BLaER1 treated with 17β-estradiol and CSF1 and Interleukin-3, amounts not matched to agents 10 nM and 100 nM (cell line): ENCODE results near the gene HTR3A.

Source experiments
- H3K27ac ChIP-seq, 11 experiments: shearing (Covaris generic); formaldehyde crosslinking; 2 replicates each; pipeline ENCODE4 v1.8.1; 2022
- H3K27me3 ChIP-seq, 11 experiments: shearing (Covaris generic); formaldehyde crosslinking; 2 replicates each; pipeline ENCODE4 v1.8.1; 2022
- H3K36me3 ChIP-seq, 11 experiments: shearing (Covaris generic); formaldehyde crosslinking; 2 replicates each; pipeline ENCODE4 v1.8.1; 2022
- H3K4me1 ChIP-seq, 10 experiments: shearing (Covaris generic); formaldehyde crosslinking; 2 replicates each; pipeline ENCODE4 v1.8.1; 2022
- H3K4me2 ChIP-seq, 11 experiments: shearing (Covaris generic); formaldehyde crosslinking; 2 replicates each; pipeline ENCODE4 v1.8.1; 2022
- H3K4me3 ChIP-seq, 10 experiments: shearing (Covaris generic); formaldehyde crosslinking; 2 replicates each; pipeline ENCODE4 v1.8.1; 2022
- H3K9ac ChIP-seq, 11 experiments: shearing (Covaris generic); formaldehyde crosslinking; 2 replicates each; pipeline ENCODE4 v1.8.1; 2022
- H3K9me3 ChIP-seq, 11 experiments: shearing (Covaris generic); formaldehyde crosslinking; replicated peaks in 1 of 11; 2 replicates each; pipeline ENCODE4 v1.8.1; 2022
- H4K20me1 ChIP-seq, 11 experiments: shearing (Covaris generic); formaldehyde crosslinking; 2 replicates each; pipeline ENCODE4 v1.8.1; 2022
- Cebpa-rat ChIP-seq, 11 experiments: shearing (Covaris generic); IDR thresholded peaks; 2 replicates each; pipeline ENCODE4 v1.8.1; 2022

HTR3A gene

DNA sequence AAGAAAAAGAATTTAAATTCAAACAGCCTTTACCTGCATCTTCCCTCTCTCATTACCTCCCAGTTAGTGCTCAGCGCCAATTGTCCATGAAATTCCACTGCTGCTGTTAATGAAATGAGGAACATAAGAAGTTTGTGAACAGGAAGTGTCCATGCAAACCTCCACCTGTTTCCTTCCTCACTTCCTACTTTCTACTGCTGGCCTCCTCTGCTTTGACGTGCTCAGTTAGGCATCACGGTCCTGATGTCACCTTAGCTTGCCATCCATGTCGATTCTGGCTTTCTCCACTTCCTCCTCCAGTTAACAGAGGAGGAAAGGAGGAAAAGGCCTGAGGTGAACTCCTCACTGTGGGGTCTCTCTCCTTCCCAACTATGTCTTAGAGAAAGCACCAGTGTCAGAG lies 26.9 kb upstream of the HTR3A start:
- no peak for TF ChIP-seq Cebpa-rat (IDR thresholded peaks at IDR 0.05)
- Histone ChIP-seq H4K20me1 (no peaks in the 10 kb centered on the region), H3K4me3 (no peak overlapping the region), H3K4me1 (peaks cover 7 to 12% (median 8%) of the 10 kb centered on the region in 10 experiments; a peak in 18 of 20 replicates), H3K27ac (no peak overlapping the region), H3K4me2 (peak overlapping the region in 10 of 11 experiments; percentile 12 to 47 (median 30); a peak in 12 of 22 replicates), H3K36me3 (no peaks in the 10 kb centered on the region), H3K9ac (no peak overlapping the region), H3K27me3 (no peaks in the 10 kb centered on the region), H3K9me3 (no peaks in the 10 kb centered on the region)

DNA sequence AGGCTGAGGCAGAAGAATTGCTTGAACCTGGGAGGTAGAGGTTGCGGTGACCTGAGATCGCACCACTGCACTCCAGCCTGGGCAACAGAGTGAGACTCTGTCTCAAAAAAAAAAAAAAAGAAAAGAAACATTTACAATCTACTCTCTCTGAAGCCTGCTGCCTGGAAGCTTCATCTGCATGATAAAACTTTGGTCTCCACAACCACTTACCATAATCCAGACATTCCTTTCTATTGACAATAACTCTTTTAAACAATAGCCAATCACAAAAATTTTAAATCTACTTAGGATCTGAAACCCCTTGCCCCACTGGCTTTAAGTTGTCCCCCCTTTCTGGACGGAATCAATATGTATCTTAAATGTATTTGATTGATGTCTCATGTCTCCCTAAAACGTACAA lies 25.0 kb upstream of the HTR3A start:
- Histone ChIP-seq H3K4me2 (no peak overlapping the region), H3K4me1 (peaks cover 7 to 12% (median 8%) of the 10 kb centered on the region in 10 experiments; a peak in 18 of 20 replicates), H3K9me3 (no peaks in the 10 kb centered on the region), H4K20me1 (no peaks in the 10 kb centered on the region), H3K27me3 (no peaks in the 10 kb centered on the region), H3K27ac (no peak overlapping the region), H3K9ac (no peak overlapping the region), H3K4me3 (no peak overlapping the region), H3K36me3 (no peaks in the 10 kb centered on the region)
- TF ChIP-seq Cebpa-rat (IDR thresholded peaks at IDR 0.05), result no peak

DNA sequence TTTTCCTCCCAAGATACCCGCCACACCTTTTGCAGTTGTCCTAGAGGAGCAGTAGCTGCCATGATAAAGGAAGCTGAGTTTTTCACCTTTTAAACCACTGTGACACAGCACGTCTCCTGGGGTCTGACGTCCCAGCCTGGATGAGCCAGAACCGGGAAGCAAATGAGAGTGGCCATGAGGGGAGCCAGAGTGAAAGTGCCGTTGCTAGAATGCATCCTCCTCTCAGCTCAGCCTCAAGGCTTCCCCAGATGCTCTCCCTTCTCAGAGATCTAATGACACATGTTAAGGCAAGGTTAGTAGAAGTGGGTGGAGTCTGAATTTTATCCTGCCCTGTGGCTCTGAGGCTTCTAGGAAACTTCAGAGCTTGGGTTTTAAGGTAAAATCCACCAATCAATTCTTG lies 23.4 kb upstream of the HTR3A start:
- peaks cover 7 to 12% (median 8%) of the 10 kb centered on the region in 10 experiments; a peak in 18 of 20 replicates for H3K4me1 ChIP-seq
- no peaks in the 10 kb centered on the region for H4K20me1 ChIP-seq
- no peak overlapping the region for H3K4me2 ChIP-seq
- no peaks in the 10 kb centered on the region for H3K27me3 ChIP-seq
- no peak overlapping the region for H3K27ac ChIP-seq
- TF ChIP-seq Cebpa-rat (IDR thresholded peaks at IDR 0.05), result no peak
- H3K36me3 ChIP-seq, result no peaks in the 10 kb centered on the region
- no peaks in the 10 kb centered on the region for H3K9me3 ChIP-seq
- no peak overlapping the region for H3K9ac ChIP-seq
- H3K4me3 ChIP-seq, result no peak overlapping the region

DNA sequence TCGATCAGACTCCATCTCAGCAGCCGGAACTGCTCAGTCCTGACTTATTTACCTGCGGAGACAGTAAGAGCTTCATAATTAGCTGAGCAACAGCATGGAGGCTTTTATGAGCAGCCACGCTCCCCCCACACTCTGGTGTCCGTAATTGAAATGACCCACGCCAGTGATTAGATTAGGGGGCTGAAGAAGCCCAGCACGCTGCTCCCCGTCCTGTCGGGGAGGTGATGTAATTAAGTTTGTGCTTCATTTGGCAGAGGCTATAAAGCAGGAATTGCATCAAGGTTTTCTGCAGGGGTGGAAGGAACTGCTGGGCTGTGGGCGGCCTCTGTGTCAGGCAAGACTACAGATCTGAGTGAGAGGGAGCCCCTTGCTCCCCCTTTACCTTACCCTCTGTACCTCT lies 22.8 kb upstream of the HTR3A start:
- H3K4me1 ChIP-seq, result peaks cover 7 to 12% (median 8%) of the 10 kb centered on the region in 10 experiments; a peak in 18 of 20 replicates
- H3K9me3 ChIP-seq, result no peaks in the 10 kb centered on the region
- no peaks in the 10 kb centered on the region for H3K27me3 ChIP-seq
- H3K36me3 ChIP-seq, result no peaks in the 10 kb centered on the region
- no peak overlapping the region; a peak in 2 of 22 replicates for H3K4me2 ChIP-seq
- H3K9ac ChIP-seq, result no peak overlapping the region
- no peak for TF ChIP-seq Cebpa-rat (IDR thresholded peaks at IDR 0.05)
- no peaks in the 10 kb centered on the region for H4K20me1 ChIP-seq
- no peak overlapping the region for H3K4me3 ChIP-seq
- H3K27ac ChIP-seq, result no peak overlapping the region

DNA sequence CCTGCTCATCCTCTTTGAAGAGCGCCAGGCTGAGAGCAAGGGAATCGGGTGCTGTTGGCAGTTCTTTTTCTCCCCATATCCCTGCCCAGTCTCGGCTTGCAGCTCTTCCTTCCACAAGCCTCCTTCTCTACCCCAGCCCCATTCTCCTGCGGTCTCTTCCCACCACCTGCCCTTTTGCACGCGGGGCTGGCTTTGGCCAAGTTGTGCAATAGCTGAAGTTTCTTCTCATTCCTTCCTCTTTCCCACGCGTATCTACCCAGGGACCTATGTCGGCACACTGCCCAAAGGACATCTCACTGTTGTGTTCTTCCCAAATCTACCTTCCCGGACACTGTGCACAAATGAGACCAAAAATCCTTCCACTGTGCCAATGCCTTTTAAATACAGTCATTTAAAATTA lies 22.3 kb upstream of the HTR3A start:
- no peak overlapping the region for H3K9ac ChIP-seq
- peak overlapping the region in 1 of 11 experiments; percentile 33; a peak in 2 of 22 replicates for H3K4me2 ChIP-seq
- no peak overlapping the region for H3K27ac ChIP-seq
- H3K27me3 ChIP-seq, result no peaks in the 10 kb centered on the region
- no peak; a peak in 1 of 22 replicates for TF ChIP-seq Cebpa-rat (IDR thresholded peaks at IDR 0.05)
- H3K9me3 ChIP-seq, result no peaks in the 10 kb centered on the region
- H3K4me1 ChIP-seq, result peaks cover 6 to 12% (median 7%) of the 10 kb centered on the region in 10 experiments; a peak in 18 of 20 replicates
- no peaks in the 10 kb centered on the region for H3K36me3 ChIP-seq
- no peak overlapping the region for H3K4me3 ChIP-seq
- no peaks in the 10 kb centered on the region for H4K20me1 ChIP-seq

DNA sequence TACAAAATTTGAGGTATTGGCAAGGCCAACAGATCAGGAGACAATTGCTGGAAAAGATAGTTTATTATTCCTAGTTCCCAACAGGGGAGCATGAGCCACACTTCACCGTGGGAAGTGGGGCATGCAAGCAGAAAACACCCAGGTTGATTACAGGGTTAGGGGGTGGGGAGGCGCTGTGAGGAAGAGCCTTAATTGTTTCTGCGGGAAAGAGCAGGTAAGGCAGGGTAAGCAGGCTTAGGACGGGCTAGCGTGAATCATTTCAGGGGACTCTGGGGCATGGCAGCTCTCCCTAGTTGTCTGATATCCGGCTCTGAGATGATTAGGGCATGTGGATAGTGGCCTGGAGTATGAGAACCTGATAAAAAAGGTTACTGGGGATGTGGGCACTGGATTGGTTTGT lies 20.7 kb upstream of the HTR3A start:
- Histone ChIP-seq H3K9ac (no peak overlapping the region), H3K27ac (no peak overlapping the region), H3K4me3 (no peak overlapping the region), H4K20me1 (no peaks in the 10 kb centered on the region), H3K36me3 (no peaks in the 10 kb centered on the region), H3K27me3 (no peaks in the 10 kb centered on the region), H3K9me3 (no peaks in the 10 kb centered on the region), H3K4me1 (peaks cover 0 to 7% (median 0%) of the 10 kb centered on the region in 10 experiments; a peak in 1 of 20 replicates), H3K4me2 (no peak overlapping the region)
- no peak for TF ChIP-seq Cebpa-rat (IDR thresholded peaks at IDR 0.05)

DNA sequence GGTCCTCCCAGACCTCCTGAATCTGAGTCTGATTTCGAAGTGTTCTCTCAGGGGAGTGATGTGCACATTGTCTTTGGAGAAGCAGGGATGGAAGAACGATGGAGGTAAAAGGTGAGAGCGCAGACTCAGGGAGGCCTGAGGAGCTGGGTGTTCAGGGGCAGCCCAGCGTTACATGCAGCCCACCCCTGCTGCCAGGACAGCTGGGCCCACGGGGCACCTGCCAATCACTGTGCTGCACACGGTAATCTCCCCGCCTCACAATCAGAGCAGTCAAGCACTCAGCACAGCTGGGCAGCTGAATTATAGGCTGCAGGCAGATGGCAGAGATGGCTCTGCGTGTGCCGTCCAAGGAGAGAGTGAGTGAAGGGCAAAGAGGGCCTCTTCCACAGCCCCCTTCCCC lies 17.9 kb upstream of the HTR3A start:
- no peaks in the 10 kb centered on the region for H4K20me1 ChIP-seq
- no peak overlapping the region for H3K27ac ChIP-seq
- H3K4me3 ChIP-seq, result no peak overlapping the region
- H3K9me3 ChIP-seq, result no peaks in the 10 kb centered on the region
- H3K4me2 ChIP-seq, result no peak overlapping the region
- no peaks in the 10 kb centered on the region for H3K36me3 ChIP-seq
- TF ChIP-seq Cebpa-rat (IDR thresholded peaks at IDR 0.05), result no peak
- no peaks in the 10 kb centered on the region for H3K27me3 ChIP-seq
- H3K9ac ChIP-seq, result no peak overlapping the region
- H3K4me1 ChIP-seq, result peaks cover 0 to 7% (median 0%) of the 10 kb centered on the region in 10 experiments; a peak in 2 of 20 replicates

DNA sequence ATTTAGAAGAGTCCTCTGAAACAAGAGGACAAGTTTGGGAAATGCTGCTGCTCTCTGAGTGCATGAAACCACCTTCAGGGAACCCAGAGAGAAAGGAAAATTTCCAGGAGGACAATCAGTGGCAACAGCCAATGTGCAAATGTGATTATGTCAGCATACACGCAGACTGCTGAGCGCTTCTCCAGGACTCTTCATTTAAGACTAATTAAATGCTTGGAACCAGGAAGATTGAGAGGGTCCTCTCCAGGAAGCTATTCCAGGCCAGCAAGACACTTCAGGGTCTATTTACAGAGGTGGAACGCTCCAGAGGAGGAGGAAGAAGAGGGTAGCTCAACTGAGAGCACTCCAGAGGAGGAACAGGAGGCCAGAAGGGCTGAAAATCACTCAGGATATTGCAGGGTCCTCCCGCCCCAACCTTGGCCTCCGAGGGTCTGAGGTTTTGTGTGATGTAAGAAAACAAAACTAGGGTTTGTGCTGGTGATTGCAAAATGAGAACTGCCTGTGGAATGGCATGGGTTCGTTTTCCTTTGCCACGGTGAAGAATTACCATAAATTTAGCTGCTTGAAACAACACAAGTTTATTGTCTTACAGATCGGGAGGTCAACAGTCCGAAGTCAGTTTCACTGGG lies 14.1 kb upstream of the HTR3A start:
- no peaks in the 10 kb centered on the region for H3K27me3 ChIP-seq
- no peak overlapping the region for H3K9ac ChIP-seq
- no peaks in the 10 kb centered on the region for H3K36me3 ChIP-seq
- peak overlapping the region in 3 of 11 experiments; percentile 1 to 12 (median 5); a peak in 1 of 22 replicates for H3K4me2 ChIP-seq
- H3K9me3 ChIP-seq, result no peaks in the 10 kb centered on the region
- no peak overlapping the region for H3K27ac ChIP-seq
- no peak overlapping the region for H3K4me3 ChIP-seq
- peaks cover 0 to 7% (median 0%) of the 10 kb centered on the region in 10 experiments; a peak in 1 of 20 replicates for H3K4me1 ChIP-seq
- H4K20me1 ChIP-seq, result no peaks in the 10 kb centered on the region
- TF ChIP-seq Cebpa-rat (IDR thresholded peaks at IDR 0.05), result no peak

DNA sequence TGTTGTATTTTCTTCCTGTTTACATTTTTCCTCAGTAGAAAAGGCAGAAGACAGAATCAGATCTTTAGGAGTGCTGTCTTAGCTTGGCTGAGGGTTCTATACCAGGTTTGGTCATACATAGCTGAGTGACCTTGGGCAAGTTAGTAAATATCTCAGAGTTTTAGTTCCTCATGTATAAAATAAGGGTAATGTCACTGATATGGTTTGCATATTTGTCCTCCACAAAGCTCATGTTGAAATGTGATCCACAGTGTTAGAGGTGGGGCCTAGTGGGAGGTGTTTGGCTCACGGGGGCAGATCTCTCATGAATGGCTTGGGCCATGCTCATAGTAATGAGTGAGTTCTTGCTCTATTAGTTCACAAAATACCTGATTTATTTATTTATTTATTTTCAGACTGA lies 7.5 kb upstream of the HTR3A start:
- H4K20me1 ChIP-seq, result no peaks in the 10 kb centered on the region
- H3K4me2 ChIP-seq, result no peak overlapping the region
- H3K9me3 ChIP-seq, result no peaks in the 10 kb centered on the region
- H3K27ac ChIP-seq, result no peak overlapping the region
- H3K36me3 ChIP-seq, result no peaks in the 10 kb centered on the region
- H3K4me1 ChIP-seq, result no peaks in the 10 kb centered on the region
- H3K4me3 ChIP-seq, result no peak overlapping the region
- TF ChIP-seq Cebpa-rat (IDR thresholded peaks at IDR 0.05), result no peak
- H3K9ac ChIP-seq, result no peak overlapping the region
- no peaks in the 10 kb centered on the region for H3K27me3 ChIP-seq
